Thoracic aorta (tissue), 2 donors: ENCODE results near the gene RPN1. TPM values are rescaled to one million over a fixed set of nuclear protein-coding genes. Genes with fewer than 3 reads are reported as not detected.

ENCODE experiments used
- ATAC-seq: fragments of 150-250 bp; one replicate; pipeline ENCODE4 v1.8.0; 2017; ENCODE audit warnings: low read depth; ENCODE audit not compliant: insufficient number of reproducible peaks, low FRiP score
- DNase-seq: peaks from one replicate; pipeline ENCODE4 v3.0.0-alpha.2; 2020; ENCODE audit warnings: low spot score
- H3K27ac ChIP-seq, 2 donors: fragments of 200-600 bp; sonication (generic); 1 replicate in 1 of 2; 2 replicates in 1 of 2; pipeline ENCODE4 v1.5.1; 2016; ENCODE audit warnings: mild to moderate bottlenecking in 2 of 2, moderate library complexity in 2 of 2
- H3K27me3 ChIP-seq: fragments of 200-600 bp; sonication (generic); replicated peaks from 2 replicates; pipeline ENCODE4 v1.6.0; 2016; ENCODE audit warnings: mild to moderate bottlenecking; ENCODE audit not compliant: insufficient read depth
- H3K36me3 ChIP-seq: fragments of 200-600 bp; sonication (generic); one replicate; pipeline ENCODE4 v1.5.1; 2016
- H3K4me1 ChIP-seq, 2 donors: fragments of 200-600 bp; sonication (generic); 1 replicate in 1 of 2; 2 replicates in 1 of 2; pipeline versions ENCODE4 v1.5.1 to v1.6.0; 2016; ENCODE audit warnings: low read depth in 2 of 2, mild to moderate bottlenecking in 1 of 2; ENCODE audit not compliant: control insufficient read depth in 1 of 2
- H3K4me3 ChIP-seq: fragments of 200-600 bp; sonication (generic); 2 replicates; pipeline ENCODE4 v1.5.1; 2016; ENCODE audit warnings: mild to moderate bottlenecking
- H3K9me3 ChIP-seq: fragments of 200-600 bp; sonication (generic); 2 replicates; pipeline ENCODE4 v1.5.1; 2016
- total RNA-seq, 2 donors: library from RNA; depleted of rRNA; stranded (reverse); fragments of >200 nt; gene quantifications; one replicate each; pipeline versions ENCODE4 v1.1.0 to v1.2.3, GENCODE V29; 2016
- TF ChIP-seq, protein P1 (sequence below): fragments of 200-600 bp; sonication (generic); IDR thresholded peaks from one replicate; pipeline ENCODE4 v1.5.1; 2019; ENCODE audit warnings: antibody characterized with exemption

RPN1 gene
- total RNA-seq, 2 donors from 2014 or later, result 202 to 227 TPM

DNA sequence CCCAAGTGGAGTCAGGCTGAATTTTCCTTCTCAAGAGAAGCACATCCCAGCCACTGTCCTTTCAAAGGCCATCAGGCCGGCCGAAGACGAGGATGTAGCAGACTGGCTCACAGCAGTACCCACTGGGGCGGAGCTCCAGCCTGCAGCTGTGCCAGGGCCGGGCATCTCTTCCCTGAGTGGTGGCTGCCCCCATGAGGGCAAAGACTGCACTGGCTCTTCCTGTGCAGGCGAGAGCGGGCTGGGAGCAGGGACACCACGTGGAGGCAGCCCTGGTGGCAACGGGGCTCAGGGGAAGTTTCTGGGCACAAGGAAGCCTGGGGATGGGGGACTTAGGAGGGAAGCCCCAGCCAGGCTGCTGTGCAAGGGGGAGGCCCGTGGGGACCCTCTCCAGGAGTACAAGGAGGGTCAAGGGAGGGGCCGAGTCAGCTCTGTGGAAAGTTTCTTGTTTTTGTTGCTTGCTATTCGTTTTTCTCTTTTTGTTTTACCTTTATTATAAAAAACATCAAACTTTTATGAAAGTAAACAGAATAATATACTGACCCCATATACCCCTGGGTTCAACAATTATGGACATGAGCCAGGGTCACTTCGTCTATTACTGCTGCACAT lies 66.1 kb downstream of the RPN1 start:
- no peaks in the 10 kb centered on the region for H3K4me1 ChIP-seq
- no peak for ATAC-seq
- H3K27me3 ChIP-seq, result no peaks in the 10 kb centered on the region
- H3K9me3 ChIP-seq, result no peaks in the 10 kb centered on the region
- TF ChIP-seq, protein P1, sequence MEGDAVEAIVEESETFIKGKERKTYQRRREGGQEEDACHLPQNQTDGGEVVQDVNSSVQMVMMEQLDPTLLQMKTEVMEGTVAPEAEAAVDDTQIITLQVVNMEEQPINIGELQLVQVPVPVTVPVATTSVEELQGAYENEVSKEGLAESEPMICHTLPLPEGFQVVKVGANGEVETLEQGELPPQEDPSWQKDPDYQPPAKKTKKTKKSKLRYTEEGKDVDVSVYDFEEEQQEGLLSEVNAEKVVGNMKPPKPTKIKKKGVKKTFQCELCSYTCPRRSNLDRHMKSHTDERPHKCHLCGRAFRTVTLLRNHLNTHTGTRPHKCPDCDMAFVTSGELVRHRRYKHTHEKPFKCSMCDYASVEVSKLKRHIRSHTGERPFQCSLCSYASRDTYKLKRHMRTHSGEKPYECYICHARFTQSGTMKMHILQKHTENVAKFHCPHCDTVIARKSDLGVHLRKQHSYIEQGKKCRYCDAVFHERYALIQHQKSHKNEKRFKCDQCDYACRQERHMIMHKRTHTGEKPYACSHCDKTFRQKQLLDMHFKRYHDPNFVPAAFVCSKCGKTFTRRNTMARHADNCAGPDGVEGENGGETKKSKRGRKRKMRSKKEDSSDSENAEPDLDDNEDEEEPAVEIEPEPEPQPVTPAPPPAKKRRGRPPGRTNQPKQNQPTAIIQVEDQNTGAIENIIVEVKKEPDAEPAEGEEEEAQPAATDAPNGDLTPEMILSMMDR, result peak; percentile 59
- DNase-seq, result peak; percentile 5
- no peak overlapping the region for H3K4me3 ChIP-seq
- no peak overlapping the region for H3K27ac ChIP-seq
- H3K36me3 ChIP-seq, result no peaks in the 10 kb centered on the region

DNA sequence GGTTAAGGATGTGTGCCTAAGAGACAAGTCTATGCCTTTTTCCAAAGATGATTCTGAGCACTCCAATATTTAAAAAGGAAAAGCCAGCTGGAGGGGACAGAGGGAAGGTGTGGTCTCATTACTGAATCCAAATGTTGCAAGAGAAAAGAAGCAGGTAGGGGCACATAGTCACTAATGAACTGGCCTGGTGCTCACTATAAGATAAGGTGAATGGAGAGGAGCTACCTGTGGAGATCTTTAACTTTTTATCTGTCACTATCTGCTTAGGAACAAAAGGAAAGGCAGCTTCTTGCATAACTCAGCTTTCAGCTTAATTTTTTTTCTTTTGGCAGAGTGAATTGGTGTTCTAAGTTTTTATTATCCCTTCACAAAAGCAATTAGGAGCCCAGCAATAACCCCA lies 69.1 kb downstream of the RPN1 start:
- no peak for DNase-seq
- ATAC-seq, result no peak
- H3K9me3 ChIP-seq, result no peaks in the 10 kb centered on the region

DNA sequence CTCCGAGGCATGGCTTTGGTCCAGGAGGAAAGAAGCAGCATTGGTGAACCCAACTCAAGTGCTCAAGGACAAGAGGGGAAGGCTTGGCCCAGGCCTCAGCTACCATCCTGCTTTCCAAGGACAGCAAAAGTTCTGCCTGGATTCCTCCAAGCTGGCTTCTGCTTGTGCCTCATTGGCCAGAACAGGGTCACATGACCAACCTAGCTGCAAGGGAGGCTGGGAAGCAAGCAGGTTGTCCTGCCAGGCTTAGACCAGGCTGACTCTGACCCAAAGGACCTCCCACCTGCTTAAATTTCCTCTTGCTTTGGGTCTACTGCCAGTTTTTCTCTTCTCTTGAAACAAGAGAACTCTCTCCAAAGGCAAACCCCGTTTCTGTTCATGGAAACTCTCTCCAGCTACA lies 70.7 kb downstream of the RPN1 start:
- no peaks in the 10 kb centered on the region for H3K4me1 ChIP-seq
- no peak for ATAC-seq

More for the DNA sequence above, 69.1 kb downstream of the RPN1 start:
- Histone ChIP-seq H3K27ac (no peak overlapping the region), H3K36me3 (no peaks in the 10 kb centered on the region), H3K27me3 (no peaks in the 10 kb centered on the region), H3K4me1 (no peaks in the 10 kb centered on the region), H3K4me3 (no peak overlapping the region)
- TF ChIP-seq, protein P1, result no peak

DNA sequence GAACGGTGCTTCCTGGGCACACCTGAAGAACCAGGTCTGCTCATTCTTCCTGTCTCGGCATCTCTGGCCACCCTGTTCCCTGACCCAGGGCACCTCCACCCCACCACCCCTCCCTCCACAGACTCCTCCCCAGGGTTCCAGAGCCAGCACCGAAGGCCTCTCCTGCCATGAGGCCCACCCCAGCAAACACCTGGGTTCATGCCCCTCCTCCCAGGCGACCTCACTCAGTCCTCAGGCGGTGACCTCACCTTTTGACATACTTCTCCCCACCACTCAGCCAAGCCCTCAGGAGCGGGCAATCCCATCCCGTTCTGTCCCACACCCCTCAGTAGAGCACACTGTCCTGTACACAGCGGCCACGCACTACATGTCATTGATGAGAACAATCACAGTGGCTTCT lies 72.3 kb downstream of the RPN1 start:
- Histone ChIP-seq H3K27me3 (no peaks in the 10 kb centered on the region), H3K9me3 (no peaks in the 10 kb centered on the region), H3K4me3 (no peak overlapping the region), H3K36me3 (no peaks in the 10 kb centered on the region), H3K27ac (no peak overlapping the region), H3K4me1 (no peaks in the 10 kb centered on the region)
- DNase-seq, result no peak
- TF ChIP-seq, protein P1, result no peak
- no peak for ATAC-seq

More for the DNA sequence above, 70.7 kb downstream of the RPN1 start:
- Histone ChIP-seq H3K36me3 (no peaks in the 10 kb centered on the region), H3K4me3 (no peak overlapping the region), H3K27ac (no peak overlapping the region), H3K27me3 (no peaks in the 10 kb centered on the region), H3K9me3 (no peaks in the 10 kb centered on the region)
- TF ChIP-seq, protein P1, result no peak
- DNase-seq, result no peak

DNA sequence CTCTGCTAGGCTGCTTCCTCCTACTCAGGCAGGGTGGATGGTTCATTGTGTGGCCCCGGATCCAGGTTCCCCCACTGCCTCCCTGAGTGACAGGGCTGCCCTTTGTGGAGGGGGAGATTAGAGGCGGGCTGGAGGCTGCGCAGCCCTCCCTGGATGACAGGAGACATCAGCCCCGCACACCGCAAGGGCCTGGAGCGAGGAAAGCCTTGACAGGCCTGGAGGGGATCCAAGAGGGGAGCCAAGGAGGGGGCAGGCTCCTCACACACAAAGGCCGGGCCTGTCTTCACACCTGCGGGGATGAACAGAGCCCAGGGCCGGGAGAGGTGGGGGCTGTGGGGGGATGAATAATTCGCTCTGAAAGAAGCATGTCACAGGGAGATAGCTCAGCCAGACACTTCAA lies 72.9 kb downstream of the RPN1 start:
- no peaks in the 10 kb centered on the region for H3K9me3 ChIP-seq
- H3K27me3 ChIP-seq, result no peaks in the 10 kb centered on the region
- TF ChIP-seq, protein P1, result no peak
- no peak overlapping the region for H3K27ac ChIP-seq
- no peaks in the 10 kb centered on the region for H3K4me1 ChIP-seq
- H3K36me3 ChIP-seq, result no peaks in the 10 kb centered on the region
- no peak overlapping the region for H3K4me3 ChIP-seq
- ATAC-seq, result no peak
- no peak for DNase-seq
